HepG2 (cell line): ENCODE results near the gene CNNM2.

Experiments used
- CEBPB ChIP-seq: IDR thresholded peaks from 2 replicates; pipeline ENCODE4 v1.6.1; 2011; ENCODE audit warnings: low read depth, low read length, improper control_type of control experiment, borderline replicate concordance
- EP300 ChIP-seq, 3 experiments: sonication (generic) in 1 of 3; formaldehyde crosslinking in 1 of 3; IDR thresholded peaks; 2 replicates each; pipeline versions ENCODE4 v1.5.1 to v1.6.1; 2011 to 2020; ENCODE audit warnings: low read depth in 2 of 3, low read length in 2 of 3, borderline replicate concordance in 1 of 3, improper control_type of control experiment in 1 of 3, mild to moderate bottlenecking in 1 of 3, missing genetic modification reagents in 1 of 3, moderate library complexity in 1 of 3
- IRF2 ChIP-seq: IDR thresholded peaks from 2 replicates; pipeline ENCODE4 v1.6.1; 2018; ENCODE audit warnings: missing genetic modification reagents, missing compliant biosample characterization
- MZF1 ChIP-seq: sonication (generic); formaldehyde crosslinking; IDR thresholded peaks from 2 replicates; pipeline ENCODE4 v1.8.1; 2023; ENCODE audit warnings: mild to moderate bottlenecking, missing genetic modification reagents, borderline replicate concordance
- NFYB ChIP-seq: sonication (generic); formaldehyde crosslinking; IDR thresholded peaks from 2 replicates; pipeline ENCODE4 v1.4.0; 2020; ENCODE audit warnings: missing genetic modification reagents
- SIN3A ChIP-seq: IDR thresholded peaks from 2 replicates; pipeline ENCODE4 v1.6.1; 2011; ENCODE audit warnings: low read depth, mild to moderate bottlenecking, control low read depth, low read length, borderline replicate concordance
- TOE1 ChIP-seq: sonication (generic); formaldehyde crosslinking; IDR thresholded peaks from 2 replicates; pipeline ENCODE4 v1.4.0; 2020; ENCODE audit warnings: mild to moderate bottlenecking, missing genetic modification reagents
- ZNF317 ChIP-seq: sonication (generic); formaldehyde crosslinking; IDR thresholded peaks from 2 replicates; pipeline ENCODE4 v1.5.0; 2020; ENCODE audit warnings: mild to moderate bottlenecking, missing genetic modification reagents
- ZNF720 ChIP-seq: sonication (generic); formaldehyde crosslinking; IDR thresholded peaks from 2 replicates; pipeline ENCODE4 v1.4.0; 2020; ENCODE audit warnings: missing genetic modification reagents

- TF ChIP-seq NFYB (CRISPR knock-in tag) (no peak), EP300 (IDR thresholded peaks at IDR 0.05; ENCODE audit: low read depth in 2 of 2, low read length in 2 of 2) (no peak), EP300 (CRISPR knock-in tag; IDR thresholded peaks at IDR 0.05; ENCODE audit: borderline replicate concordance) (no peak), CEBPB (no peak), TOE1 (CRISPR knock-in tag) (no peak), SIN3A (no peak), IRF2 (CRISPR knock-in tag) (no peak), MZF1 (CRISPR knock-in tag) (no peak), ZNF317 (no peak), ZNF720 (CRISPR knock-in tag) (no peak)
Measured at GRCh38 chr10:103079100-103079499, 161.0 kb downstream of the CNNM2 start.
